Activated CD8-positive, alpha-beta memory T cell treated with anti-CD3 and anti-CD28 coated beads, Interleukin-2, amount 10 ng/mL, durations not matched to agents 7 days and 5 days (primary cell): ENCODE measurements around the gene KIF6. TPM values are rescaled to one million over a fixed set of nuclear protein-coding genes. Genes with fewer than 3 reads are reported as not detected.

Experiments
- ATAC-seq: fragments of 150-1000 bp; cut with Tn5 transposase; one replicate; pipeline ENCODE4 v1.10.0; 2021; ENCODE audit warnings: moderate library complexity
- CTCF ChIA-PET: fragments of 350-600 bp; sonication (Branson Sonifier 250); formaldehyde crosslinking; loops from one replicate; lab custom pipeline; 2021; ENCODE audit warnings: antibody characterized with exemption; lab: Charles Lee
- DNase-seq: peaks from one replicate; pipeline ENCODE4 v3.0.0-alpha.2; 2020
- H3K27ac Mint-ChIP-seq: one replicate; pipeline ENCODE4 v1.8.0; 2021; ENCODE audit warnings: mild to moderate bottlenecking, mixed read lengths
- H3K27me3 Mint-ChIP-seq: one replicate; pipeline ENCODE4 v1.8.0; 2021; ENCODE audit warnings: mixed read lengths
- H3K36me3 Mint-ChIP-seq: one replicate; pipeline ENCODE4 v1.8.0; 2021; ENCODE audit warnings: mild to moderate bottlenecking, mixed read lengths
- H3K4me1 Mint-ChIP-seq: one replicate; pipeline ENCODE4 v1.8.0; 2021; ENCODE audit warnings: mixed read lengths
- H3K4me3 Mint-ChIP-seq: one replicate; pipeline ENCODE4 v1.8.0; 2021; ENCODE audit warnings: mild to moderate bottlenecking, moderate library complexity, mixed read lengths
- H3K9me3 Mint-ChIP-seq: one replicate; pipeline ENCODE4 v1.8.0; 2022; ENCODE audit warnings: low read depth, mixed read lengths
- total RNA-seq, 2 experiments: library from RNA; stranded (reverse); gene quantifications; one replicate each; pipeline ENCODE4 v1.2.3, GENCODE V29; 2021

The KIF6 gene
- total RNA-seq, 2 experiments from 2014 or later = not detected

DNA sequence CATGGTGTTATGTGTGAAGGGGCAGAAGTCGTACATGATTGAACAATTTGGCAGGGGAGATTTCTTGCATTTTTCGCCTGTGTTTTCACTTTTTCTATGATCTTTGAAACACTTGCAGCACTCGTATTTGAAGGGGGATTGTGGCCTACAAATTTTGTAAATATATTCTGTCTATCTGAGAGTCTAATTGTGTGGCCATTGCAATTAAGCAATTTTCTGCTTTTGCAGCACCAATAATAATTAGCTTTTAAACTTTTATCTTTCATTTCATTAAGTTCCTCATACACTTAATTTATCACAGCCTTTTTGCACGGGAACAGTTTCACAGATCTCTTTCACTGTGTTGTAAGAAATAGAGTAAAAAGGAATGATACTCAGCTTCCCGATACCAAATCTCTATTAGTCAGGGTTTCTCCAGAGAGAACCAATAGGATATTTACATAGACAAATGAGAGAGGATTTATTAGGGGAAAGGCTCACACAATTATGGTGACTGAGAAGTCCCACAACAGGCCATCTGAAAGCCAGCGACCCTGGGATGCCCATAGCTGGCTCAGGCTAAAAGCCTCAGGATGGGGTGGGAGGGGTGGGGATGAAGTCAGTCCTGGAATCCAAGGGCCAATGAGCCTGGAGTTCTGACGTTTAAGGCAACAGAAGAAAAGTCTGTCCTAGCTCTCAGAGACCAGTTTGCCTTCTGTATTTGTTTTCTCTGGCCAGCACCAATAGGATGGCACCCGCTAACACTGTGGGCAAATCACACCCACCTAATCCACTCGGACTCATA, 58.3 kb downstream of the KIF6 start:
- Mint-ChIP-seq H3K27me3 (peaks cover 3% of the 10 kb centered on the region), H3K4me3 (no peak overlapping the region), H3K36me3 (no peaks in the 10 kb centered on the region), H3K27ac (no peak overlapping the region), H3K4me1 (no peaks in the 10 kb centered on the region), H3K9me3 (no peaks in the 10 kb centered on the region)
- DNase-seq (no peak), ATAC-seq (no peak)
- CTCF ChIA-PET = no interaction called here

DNA sequence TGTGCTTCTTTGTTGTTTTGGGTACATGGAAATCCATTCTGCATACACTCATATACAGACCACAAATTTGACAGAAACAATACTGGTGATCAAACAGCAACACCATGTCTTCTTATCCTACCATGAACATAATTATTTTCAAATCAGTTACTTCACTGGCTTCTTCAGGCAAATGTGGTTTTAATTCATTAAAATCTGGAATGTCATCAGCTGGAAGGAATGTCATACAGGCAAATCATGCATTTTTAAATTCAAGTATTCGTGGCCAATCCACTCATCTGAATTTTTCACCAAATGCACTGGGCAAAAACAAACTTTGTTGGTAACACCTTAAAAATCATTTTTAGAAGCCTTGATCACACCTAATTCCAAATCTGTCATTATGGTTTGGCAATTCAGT, 59.3 kb downstream of the KIF6 start:
- DNase-seq = no peak
- Mint-ChIP-seq H3K9me3 (no peaks in the 10 kb centered on the region), H3K27me3 (peaks cover 3% of the 10 kb centered on the region), H3K4me1 (no peaks in the 10 kb centered on the region), H3K4me3 (no peak overlapping the region), H3K36me3 (no peaks in the 10 kb centered on the region), H3K27ac (no peak overlapping the region)
- CTCF ChIA-PET = no interaction called here
- ATAC-seq = no peak

DNA sequence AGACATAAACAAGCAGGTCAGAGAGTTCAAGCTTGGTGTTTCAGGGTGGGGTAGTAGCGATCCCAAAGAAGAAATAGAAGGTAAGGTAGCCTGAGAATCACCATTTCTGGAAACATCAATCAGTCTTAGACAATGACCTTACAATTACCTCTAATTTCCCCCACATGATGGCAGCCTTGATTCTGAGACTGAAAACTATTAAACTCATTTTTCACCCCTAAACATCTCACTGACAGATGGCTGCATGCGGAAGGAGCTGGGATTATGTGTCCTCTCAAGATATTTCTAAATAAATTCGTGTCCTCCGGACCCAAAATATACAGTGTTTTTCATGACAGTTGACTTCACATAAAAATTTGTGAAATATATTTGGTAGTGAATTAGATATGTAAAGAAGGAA, 61.0 kb downstream of the KIF6 start:
- ATAC-seq = no peak
- Mint-ChIP-seq H3K36me3 (no peaks in the 10 kb centered on the region), H3K4me3 (no peak overlapping the region), H3K27me3 (peaks cover 3% of the 10 kb centered on the region), H3K27ac (no peak overlapping the region), H3K4me1 (no peaks in the 10 kb centered on the region), H3K9me3 (no peaks in the 10 kb centered on the region)
- CTCF ChIA-PET = no interaction called here
- no peak for DNase-seq

DNA sequence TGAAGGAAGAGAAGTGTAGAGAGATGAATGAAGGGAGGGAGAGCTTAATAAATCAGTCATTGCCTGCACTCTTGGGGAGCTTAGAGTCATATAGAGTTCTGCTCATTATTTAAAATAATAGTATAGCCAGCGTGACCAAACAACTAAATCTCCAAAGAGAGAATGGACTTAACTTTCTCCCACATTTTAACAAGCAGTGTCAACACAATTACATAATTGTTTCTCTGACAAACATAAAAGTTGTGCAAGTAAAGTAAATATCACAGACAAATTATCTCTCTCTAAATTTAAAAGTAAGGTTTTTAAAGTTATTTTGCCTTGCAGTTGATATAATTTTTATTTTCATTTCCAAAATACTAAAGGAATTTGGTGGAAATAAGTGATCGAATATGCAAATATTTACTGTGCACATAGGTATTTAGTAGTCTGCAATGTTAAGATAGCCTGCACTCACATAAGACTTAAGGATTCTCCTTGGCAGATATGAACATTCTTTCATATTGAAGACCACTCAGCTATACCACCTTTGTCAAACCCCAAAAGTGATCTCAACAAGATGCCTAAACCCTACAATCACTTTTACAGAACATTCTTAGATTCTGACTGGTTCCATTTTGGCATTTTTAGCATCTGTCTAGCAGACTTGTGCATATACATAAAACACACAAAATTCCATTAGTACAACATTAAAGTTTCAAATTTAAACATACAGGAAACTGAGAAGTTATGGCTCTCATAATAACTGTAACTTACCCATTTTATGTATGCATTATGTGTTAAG, 67.7 kb downstream of the KIF6 start:
- CTCF ChIA-PET = no interaction called here
- H3K27ac Mint-ChIP-seq = no peak overlapping the region
- DNase-seq (no peak), ATAC-seq (no peak)
- H3K36me3 Mint-ChIP-seq = no peaks in the 10 kb centered on the region
- H3K4me1 Mint-ChIP-seq = no peaks in the 10 kb centered on the region
- no peaks in the 10 kb centered on the region for H3K27me3 Mint-ChIP-seq
- no peaks in the 10 kb centered on the region for H3K9me3 Mint-ChIP-seq
- no peak overlapping the region for H3K4me3 Mint-ChIP-seq

DNA sequence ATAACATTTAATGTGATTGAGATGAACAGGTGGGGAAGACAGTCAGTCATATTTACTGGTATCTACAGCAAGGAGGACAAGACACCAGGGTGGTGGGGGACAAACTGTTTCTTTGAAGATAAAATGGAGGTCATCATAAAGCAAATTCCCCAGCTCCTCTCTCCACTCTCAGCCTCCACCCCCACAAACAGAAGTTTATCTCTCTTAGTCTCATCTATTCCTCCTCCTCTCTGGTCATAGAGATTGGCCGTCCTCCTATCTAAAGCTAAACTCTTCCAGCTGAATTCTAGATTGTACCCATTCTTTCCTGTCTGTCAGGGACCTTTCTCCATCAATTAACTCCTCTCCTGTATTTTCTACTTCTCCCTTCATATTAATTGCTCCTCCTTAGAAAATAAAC, 71.1 kb downstream of the KIF6 start:
- CTCF ChIA-PET = no interaction called here
- no peaks in the 10 kb centered on the region for H3K36me3 Mint-ChIP-seq

DNA sequence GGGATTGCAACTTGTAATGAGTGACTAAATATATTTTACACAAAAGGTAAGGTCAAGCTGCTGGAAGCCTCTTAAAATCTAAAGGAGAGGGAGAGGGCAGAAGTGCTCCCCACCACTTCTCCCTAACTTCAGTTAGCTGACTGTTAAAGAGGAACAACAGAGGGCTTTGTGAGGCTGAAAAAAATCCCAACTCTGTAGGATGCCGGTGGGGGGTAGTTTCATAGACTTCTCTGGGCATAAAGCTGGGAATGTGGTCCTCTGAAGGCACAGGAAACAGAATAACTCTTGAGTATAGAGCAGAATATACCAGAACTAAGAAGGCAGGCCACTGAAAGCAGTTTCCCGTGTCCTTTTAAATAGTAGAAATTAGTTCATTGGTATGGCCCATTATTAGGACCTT, 71.6 kb downstream of the KIF6 start:
- Mint-ChIP-seq H3K36me3 (no peaks in the 10 kb centered on the region), H3K4me3 (no peak overlapping the region), H3K27me3 (no peaks in the 10 kb centered on the region), H3K9me3 (no peaks in the 10 kb centered on the region), H3K27ac (no peak overlapping the region), H3K4me1 (no peaks in the 10 kb centered on the region)
- ATAC-seq = no peak
- no peak for DNase-seq
- CTCF ChIA-PET = no interaction called here

More for the DNA sequence above, 71.1 kb downstream of the KIF6 start:
- H3K4me3 Mint-ChIP-seq = no peak overlapping the region
- no peak overlapping the region for H3K27ac Mint-ChIP-seq
- ATAC-seq = no peak
- no peaks in the 10 kb centered on the region for H3K27me3 Mint-ChIP-seq
- no peaks in the 10 kb centered on the region for H3K4me1 Mint-ChIP-seq
- no peaks in the 10 kb centered on the region for H3K9me3 Mint-ChIP-seq
- DNase-seq = no peak

DNA sequence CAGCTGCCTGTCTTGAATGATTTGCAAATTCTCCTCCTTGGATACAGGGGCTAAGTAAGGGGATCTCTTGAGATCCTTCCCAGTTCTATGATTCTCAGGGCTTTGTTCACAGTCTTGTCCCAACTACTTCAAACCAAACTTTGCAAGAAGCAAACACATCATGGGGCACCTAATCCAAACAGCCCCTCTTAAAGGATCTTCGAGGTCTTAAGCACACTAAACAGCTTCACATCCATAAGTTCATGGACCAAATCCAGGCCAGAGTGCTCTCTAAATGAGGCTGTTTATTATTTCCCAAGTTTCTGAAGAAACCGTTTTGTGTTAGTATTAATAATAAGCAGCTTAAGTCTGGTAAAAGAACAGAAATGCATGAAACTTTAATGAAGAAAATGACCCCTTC, 75.2 kb downstream of the KIF6 start:
- DNase-seq = no peak
- CTCF ChIA-PET = no interaction called here
- no peaks in the 10 kb centered on the region for H3K36me3 Mint-ChIP-seq
- ATAC-seq = no peak
- no peaks in the 10 kb centered on the region for H3K9me3 Mint-ChIP-seq
- H3K27ac Mint-ChIP-seq = no peak overlapping the region
- no peak overlapping the region for H3K4me3 Mint-ChIP-seq
- no peaks in the 10 kb centered on the region for H3K4me1 Mint-ChIP-seq
- no peaks in the 10 kb centered on the region for H3K27me3 Mint-ChIP-seq

DNA sequence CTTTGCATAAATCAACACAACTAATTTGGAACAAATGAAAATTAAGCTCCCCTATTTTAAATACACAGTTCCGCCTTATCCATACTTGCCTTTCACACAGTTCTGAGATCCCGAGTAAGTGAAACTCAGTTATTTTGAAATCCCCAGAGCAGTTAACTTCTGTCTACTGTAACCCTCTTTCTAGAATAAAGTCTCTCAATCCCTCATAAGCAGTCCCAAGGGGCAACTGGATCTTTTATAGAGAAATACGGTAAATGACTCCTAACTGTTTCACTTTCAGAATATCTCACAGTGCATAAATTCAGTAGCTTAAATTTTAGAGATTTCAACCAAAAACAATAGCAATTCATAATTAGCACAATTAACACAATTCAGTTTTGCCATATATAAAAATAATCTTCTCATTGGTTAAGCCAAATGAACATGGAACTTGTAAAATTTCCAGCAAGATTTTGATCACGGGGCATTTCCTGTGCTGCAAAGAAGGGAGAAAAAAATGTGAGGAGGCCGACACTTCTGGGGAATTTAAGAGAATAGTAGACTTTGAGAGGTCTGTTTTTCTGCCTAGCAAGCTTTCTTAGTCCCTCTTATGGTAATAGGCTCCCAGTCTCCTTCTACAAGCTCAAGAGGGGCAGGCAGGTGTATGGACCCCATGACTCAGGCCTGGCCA, 78.3 kb downstream of the KIF6 start:
- no peaks in the 10 kb centered on the region for H3K9me3 Mint-ChIP-seq
- H3K27me3 Mint-ChIP-seq = peaks cover 3% of the 10 kb centered on the region
- H3K4me1 Mint-ChIP-seq = no peaks in the 10 kb centered on the region
- H3K4me3 Mint-ChIP-seq = no peak overlapping the region
- DNase-seq (no peak), ATAC-seq (no peak)
- H3K36me3 Mint-ChIP-seq = no peaks in the 10 kb centered on the region
- CTCF ChIA-PET = no interaction called here
- no peak overlapping the region for H3K27ac Mint-ChIP-seq

DNA sequence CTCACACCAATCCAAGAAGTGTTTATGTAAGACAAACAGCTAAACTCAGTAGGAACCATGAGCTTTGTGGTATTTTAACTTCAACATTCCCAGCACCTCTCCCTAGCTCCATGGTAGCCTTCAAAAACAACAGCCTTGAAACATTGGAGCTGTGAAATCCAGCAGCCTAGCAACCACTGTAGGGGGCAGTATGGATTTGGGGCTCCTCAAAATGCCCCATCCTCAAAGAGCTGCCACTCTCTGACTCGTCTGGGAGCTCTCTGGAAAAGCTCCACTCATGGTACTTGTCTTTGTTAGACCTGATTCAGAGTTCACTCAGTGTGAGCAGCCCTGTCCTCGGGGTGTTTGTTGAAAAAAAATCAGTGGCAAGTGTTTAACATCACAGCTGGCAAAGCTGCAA, 82.9 kb downstream of the KIF6 start:
- ATAC-seq = no peak

DNA sequence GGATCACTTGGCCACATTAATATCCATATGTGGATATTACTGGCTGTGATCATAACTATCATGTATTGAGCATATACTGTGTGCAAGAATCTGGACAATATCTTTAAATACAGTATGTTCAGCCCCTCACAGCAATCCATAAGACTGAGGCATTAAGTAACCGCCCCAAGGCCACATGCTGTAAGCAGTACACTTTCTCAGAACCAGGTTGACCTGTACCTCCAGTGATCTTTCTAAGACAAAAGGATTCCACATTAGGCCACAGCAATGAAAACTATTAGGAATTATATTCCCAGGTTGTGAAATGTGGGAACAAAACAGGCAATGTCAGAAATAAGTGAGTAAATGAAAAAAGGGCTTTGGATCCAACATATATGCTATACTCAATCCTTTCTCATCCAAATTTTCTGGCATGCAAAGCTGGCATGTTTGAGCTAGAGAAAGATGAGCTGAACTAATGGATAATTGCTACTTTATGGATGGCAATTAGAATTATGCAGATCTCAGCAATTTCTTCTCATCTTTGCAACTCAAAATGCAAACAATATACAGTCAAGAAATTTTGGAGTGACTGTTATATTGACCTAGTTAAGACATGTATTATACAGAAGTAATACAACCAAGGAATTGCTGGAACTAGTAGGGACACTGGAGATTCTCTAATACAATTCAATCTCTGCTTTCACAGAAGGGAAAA, 86.9 kb downstream of the KIF6 start:
- H3K27me3 Mint-ChIP-seq = peaks cover 5% of the 10 kb centered on the region
- ATAC-seq = no peak
- no peak for DNase-seq
- no peaks in the 10 kb centered on the region for H3K36me3 Mint-ChIP-seq
- no peaks in the 10 kb centered on the region for H3K9me3 Mint-ChIP-seq
- no peak overlapping the region for H3K27ac Mint-ChIP-seq
- no peaks in the 10 kb centered on the region for H3K4me1 Mint-ChIP-seq
- no peak overlapping the region for H3K4me3 Mint-ChIP-seq
- CTCF ChIA-PET = no interaction called here

More for the DNA sequence above, 82.9 kb downstream of the KIF6 start:
- H3K27me3 Mint-ChIP-seq = peaks cover 3% of the 10 kb centered on the region
- H3K9me3 Mint-ChIP-seq = no peaks in the 10 kb centered on the region
- H3K27ac Mint-ChIP-seq = no peak overlapping the region
- H3K4me1 Mint-ChIP-seq = no peaks in the 10 kb centered on the region
- CTCF ChIA-PET = no interaction called here
- no peaks in the 10 kb centered on the region for H3K36me3 Mint-ChIP-seq
- H3K4me3 Mint-ChIP-seq = no peak overlapping the region
- no peak for DNase-seq

DNA sequence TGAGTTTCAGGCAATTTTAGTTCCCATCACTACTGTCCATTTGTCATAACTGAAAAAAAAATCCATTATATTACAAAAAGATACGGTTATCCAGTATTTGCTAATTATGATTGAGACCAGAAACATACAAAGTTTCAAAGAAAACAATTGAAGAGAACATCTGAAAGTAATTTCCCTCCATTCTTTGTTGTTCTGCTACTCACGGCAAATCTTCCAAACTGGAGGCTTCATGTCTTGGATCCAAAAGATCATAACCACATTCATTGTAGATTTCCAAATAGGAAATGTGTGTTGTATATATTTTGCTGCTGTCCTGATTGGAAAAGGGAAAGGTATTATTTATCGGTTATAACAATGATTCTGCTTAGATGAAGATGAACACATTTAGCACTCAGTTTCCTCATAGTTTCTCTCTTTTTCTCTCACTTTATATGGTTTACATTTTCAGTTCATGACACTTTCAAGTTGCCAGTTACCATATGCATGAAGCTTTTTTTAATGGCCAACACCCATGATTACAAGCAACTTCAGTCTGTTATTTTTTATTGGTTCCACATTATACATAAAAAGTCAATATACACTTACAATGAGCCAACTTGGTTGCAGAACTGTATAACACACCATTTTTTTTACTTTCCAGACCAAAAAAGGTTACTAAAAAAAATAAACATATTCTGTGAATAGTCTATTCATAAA, 90.4 kb downstream of the KIF6 start:
- H3K27me3 Mint-ChIP-seq = peaks cover 5% of the 10 kb centered on the region
- no peak overlapping the region for H3K4me3 Mint-ChIP-seq
- DNase-seq (no peak), ATAC-seq (no peak)
- H3K4me1 Mint-ChIP-seq = no peaks in the 10 kb centered on the region
- H3K36me3 Mint-ChIP-seq = no peaks in the 10 kb centered on the region
- no peak overlapping the region for H3K27ac Mint-ChIP-seq
- H3K9me3 Mint-ChIP-seq = no peaks in the 10 kb centered on the region
- CTCF ChIA-PET = no interaction called here

DNA sequence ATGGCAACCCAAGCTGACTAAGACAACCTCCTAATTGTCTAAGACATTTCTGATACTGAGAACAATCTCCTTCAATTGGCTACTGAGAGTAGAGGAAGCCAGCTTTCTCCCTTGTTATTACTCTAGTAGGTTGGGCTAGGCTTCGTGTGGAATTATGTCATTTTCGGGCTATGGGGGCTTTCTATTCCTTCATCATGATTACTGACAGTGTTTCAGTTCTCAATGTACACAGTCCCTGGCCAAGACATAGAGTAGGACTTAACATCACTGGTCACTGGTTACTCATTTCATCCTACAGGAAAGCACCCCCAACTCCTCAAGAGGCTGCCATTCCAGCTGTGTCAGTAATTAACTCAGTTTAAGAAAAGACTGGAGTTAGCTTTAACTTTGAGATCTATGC, 100.0 kb downstream of the KIF6 start:
- no peaks in the 10 kb centered on the region for H3K36me3 Mint-ChIP-seq
- no peaks in the 10 kb centered on the region for H3K4me1 Mint-ChIP-seq
- CTCF ChIA-PET = no interaction called here
- DNase-seq (no peak), ATAC-seq (no peak)
- peaks cover 10% of the 10 kb centered on the region for H3K27me3 Mint-ChIP-seq
- no peak overlapping the region for H3K4me3 Mint-ChIP-seq
- no peaks in the 10 kb centered on the region for H3K9me3 Mint-ChIP-seq
- H3K27ac Mint-ChIP-seq = no peak overlapping the region

DNA sequence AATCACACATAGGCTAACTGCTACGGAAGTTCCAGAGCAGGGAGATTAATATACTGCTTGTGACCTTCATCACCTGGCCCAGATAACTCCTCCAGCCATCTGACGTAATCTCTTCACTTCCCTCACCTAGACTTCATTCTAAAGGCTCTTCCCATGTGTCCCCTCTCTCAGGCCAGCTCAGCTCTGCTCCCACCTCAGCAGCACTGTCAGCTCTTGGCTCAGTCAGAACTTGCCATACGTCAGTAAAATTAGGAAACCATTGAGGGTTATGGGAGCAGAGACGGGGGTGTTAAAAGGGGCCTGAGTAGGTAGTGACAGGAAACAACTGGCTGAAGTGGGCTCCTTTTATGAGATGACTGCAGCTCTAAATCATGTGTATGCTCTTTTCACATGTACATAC, 101.5 kb downstream of the KIF6 start:
- H3K27me3 Mint-ChIP-seq = peaks cover 9% of the 10 kb centered on the region

More for the DNA sequence above, 101.5 kb downstream of the KIF6 start:
- no peak overlapping the region for H3K27ac Mint-ChIP-seq
- CTCF ChIA-PET = no interaction called here
- no peaks in the 10 kb centered on the region for H3K9me3 Mint-ChIP-seq
- H3K4me1 Mint-ChIP-seq = no peaks in the 10 kb centered on the region
- no peak overlapping the region for H3K4me3 Mint-ChIP-seq
- ATAC-seq = no peak
- H3K36me3 Mint-ChIP-seq = no peaks in the 10 kb centered on the region
- DNase-seq = no peak
